ENCODE measurements around the gene FAAP20.
A peak's percentile ranks its signal among the peaks of the same experiment; 100 is the strongest.

DNA sequence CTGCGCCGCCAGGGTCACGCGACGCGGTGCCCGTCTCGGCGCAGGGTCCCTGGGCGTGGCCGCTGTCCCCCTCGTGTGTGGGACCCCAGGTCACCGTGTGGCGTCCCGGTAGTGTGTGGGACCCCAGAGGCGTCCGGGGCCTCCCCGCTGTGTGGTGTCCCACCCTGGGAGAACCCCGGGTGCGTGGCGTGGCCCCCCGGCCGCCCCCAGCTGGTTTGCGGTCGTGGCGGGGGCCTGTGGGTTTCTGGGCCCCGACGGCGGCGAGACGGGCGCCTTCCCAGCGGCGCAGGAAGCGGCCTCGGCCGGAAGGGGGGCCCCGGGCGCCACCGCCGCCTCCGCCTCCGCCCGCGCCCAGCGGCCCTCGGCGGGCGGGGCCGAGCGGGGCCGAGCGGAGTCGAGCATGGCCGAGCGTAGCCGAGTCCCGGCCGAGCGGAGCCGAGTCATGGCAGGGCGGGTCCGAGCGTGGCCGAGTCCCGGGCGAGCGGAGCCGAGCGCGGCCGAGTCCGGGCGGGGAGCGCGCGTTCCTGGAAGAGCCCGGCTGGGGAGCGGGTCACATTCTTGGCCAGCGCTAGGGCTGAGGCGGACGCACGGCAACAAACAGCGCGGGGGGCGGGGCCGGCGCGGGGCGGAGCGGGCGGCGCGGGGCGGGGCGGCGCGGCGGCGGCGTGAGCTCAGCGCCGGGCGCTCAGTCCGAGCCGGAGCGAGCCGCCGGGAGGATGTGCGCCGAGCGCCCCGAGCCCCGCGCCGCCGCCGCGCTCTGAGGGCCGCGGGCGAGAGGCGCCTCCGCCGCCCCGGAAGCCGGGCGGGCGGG, 33.0 kb upstream of the FAAP20 start:
- peak; percentile 70 to 77 for TF ChIP-seq POLR2A (IDR thresholded peaks at IDR 0.05)
- TF ChIP-seq, protein P1, sequence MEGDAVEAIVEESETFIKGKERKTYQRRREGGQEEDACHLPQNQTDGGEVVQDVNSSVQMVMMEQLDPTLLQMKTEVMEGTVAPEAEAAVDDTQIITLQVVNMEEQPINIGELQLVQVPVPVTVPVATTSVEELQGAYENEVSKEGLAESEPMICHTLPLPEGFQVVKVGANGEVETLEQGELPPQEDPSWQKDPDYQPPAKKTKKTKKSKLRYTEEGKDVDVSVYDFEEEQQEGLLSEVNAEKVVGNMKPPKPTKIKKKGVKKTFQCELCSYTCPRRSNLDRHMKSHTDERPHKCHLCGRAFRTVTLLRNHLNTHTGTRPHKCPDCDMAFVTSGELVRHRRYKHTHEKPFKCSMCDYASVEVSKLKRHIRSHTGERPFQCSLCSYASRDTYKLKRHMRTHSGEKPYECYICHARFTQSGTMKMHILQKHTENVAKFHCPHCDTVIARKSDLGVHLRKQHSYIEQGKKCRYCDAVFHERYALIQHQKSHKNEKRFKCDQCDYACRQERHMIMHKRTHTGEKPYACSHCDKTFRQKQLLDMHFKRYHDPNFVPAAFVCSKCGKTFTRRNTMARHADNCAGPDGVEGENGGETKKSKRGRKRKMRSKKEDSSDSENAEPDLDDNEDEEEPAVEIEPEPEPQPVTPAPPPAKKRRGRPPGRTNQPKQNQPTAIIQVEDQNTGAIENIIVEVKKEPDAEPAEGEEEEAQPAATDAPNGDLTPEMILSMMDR (IDR thresholded peaks at IDR 0.05) = peak in 2 of 6 experiments; percentile 16 to 44
